Activated T-cell treated with anti-CD3 and anti-CD28 coated beads, Interleukin-2, amount 50 U/mL, for 1 hour (primary cell): ENCODE measurements around the gene MYL9.
"Not testable (repeated sequence)": the region's sequence is repeated elsewhere in the genome, so short reads cannot be mapped to it uniquely, and the experiment has no call there.

Experiments used
- DNase-seq: peaks from one replicate; pipeline ENCODE4 v3.0.0-alpha.2; 2020

Gene MYL9

DNA sequence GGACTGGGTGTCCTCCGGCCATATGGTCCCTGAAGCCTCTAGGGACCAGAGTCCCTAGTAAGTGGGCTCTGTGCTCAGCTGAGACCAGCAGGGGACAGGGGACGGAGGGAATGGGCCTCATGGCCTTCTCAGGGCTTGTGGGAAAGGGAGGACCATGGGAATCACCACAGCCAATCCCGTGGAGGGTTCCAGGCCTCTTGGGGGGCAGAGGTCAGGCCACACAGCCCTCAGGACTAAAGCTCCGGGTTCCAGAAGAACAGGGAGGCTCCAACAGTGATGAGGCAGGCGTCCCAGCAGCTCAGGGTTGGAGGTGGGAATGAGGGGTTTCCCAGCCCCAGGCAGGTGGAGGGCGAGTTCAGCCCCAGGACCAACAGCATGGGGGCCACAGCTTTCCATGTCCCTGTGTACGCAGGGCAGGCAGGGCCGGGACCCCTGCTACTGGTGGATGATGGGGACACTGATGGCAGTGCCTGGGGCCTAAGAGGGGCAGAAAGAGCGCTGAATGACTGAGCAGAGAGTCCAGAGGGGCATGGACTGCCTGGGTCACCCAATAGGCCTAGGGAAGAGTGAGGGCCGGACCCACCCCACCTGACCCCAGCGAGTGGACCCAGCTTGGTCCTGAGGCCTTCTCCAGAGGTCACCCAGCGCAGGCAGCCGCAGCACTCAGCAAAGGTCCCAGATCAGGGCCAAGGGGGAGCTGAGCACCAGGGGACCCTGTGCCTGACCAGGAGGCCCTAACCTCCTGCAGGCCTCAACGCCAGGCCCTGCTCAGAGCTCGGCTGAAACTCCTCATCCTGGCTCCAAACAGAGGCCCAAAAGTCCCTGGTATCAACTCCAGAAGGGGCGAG, 8.8 kb downstream of the MYL9 start:
- DNase-seq = no peak

DNA sequence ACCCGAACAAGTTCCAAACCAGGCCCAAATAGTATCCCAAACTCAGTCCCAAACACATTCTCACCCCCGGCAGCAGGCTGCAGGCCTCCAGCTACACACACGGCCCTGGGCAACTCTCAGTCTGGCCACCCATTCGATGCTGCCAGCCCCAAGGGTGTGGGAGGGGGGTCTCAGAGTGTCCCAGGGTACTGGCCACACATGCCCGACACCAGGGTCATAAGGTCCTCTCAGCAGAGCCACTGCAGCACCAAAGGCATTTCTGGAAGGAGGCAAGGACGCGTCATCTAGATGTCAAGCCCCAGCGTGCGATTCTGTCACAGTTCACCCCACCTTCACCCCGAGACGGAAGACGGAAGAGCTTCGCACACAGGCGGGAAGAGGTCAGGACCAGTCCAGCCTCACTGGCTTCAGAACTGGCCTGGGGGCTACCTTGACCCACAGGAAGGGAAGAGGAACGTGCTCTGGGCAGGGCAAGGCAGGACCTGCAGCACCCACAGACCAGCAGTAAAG, 9.5 kb downstream of the MYL9 start:
- no peak for DNase-seq

DNA sequence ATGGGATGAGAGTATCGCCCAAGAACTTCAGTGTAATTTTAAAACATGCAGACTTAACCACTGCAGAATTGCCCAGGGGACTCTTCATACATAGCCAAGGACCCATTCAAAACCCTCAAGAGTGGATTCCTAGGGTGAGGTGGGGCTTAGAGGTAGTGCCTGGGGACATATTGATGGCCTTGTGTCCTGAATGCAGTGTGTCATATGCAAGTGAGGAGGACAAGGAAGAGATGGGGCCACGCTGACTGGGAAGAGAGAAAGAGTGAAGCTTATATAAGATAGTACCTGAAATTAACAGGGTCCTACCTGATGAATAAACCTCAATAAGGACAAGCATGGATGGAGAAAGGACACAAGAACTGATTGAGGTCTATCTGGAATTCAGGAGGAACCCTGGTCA, 13.9 kb downstream of the MYL9 start:
- no peak for DNase-seq

DNA sequence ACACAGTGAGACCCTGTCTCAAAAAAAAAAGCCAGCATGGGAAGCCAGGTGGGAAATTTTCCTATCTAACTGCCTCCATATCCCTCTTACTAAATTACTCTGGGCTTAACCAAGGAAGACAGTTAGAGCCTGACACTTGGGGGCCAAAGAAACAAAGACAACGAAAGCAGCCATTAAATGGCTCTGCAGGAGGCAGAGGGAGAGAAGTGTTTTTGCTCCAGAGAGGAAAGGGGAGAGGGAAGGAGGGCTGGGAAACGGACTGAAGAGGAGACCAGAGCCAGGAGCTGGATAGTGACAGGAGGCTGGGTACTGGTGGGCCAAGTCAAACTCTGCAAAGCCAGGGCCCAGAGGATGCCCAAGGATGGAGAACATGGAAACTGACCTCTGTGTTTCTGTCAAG, 21.4 kb downstream of the MYL9 start:
- no peak for DNase-seq

DNA sequence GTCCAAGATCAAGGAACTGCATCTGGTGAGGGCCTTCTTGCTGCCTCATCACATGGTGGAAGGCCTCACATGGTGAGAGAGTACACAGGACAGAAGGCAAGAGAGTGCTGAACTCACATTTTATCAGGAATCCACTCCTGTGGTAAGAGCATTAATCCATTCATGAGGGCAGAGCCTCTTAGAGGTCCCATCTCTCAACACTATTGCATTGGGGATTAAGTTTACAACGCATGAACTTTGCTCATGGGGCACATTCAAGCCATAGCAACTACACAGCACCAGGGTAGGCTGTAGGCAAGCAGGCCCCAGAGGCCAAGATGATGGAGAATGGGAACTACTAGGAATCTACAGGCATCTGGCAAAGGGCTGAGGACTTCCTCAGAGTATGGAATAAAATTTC, 22.1 kb downstream of the MYL9 start:
- no peak for DNase-seq

DNA sequence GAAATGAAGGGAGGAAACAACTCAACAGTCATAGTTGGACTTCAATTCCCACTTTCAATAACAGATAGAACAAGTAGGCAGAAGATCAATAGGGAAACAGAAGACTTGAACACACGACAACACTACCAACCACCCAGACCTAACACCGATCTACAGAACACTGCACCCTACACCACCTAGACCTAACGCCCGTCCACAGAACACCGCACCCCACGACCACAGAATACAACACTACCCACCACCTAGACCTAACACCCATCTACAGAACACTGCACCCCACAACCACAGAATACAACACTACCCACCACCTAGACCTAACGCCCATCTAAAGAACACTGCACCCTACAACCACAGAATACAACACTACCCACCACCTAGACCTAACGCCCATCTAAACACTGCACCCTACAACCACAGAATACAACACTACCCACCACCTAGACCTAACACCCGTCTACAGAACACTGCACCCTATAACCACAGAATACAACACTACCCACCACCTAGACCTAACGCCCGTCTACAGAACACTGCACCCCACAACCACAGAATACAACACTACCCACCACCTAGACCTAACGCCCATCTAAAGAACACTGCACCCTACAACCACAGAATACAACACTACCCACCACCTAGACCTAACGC, 22.9 kb downstream of the MYL9 start:
- not testable (repeated sequence) for DNase-seq

DNA sequence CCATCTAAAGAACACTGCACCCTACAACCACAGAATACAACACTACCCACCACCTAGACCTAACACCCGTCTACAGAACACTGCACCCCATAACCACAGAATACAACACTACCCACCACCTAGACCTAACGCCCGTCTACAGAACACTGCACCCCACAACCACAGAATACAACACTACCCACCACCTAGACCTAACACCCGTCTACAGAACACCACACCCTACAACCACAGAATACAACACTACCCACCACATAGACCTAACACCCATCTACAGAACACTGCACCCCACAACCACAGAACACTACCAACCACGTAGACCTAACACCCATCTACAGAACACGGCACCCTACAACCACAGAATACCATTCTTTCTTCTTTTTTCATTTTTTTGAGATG, 23.4 kb downstream of the MYL9 start:
- not testable (repeated sequence) for DNase-seq

DNA sequence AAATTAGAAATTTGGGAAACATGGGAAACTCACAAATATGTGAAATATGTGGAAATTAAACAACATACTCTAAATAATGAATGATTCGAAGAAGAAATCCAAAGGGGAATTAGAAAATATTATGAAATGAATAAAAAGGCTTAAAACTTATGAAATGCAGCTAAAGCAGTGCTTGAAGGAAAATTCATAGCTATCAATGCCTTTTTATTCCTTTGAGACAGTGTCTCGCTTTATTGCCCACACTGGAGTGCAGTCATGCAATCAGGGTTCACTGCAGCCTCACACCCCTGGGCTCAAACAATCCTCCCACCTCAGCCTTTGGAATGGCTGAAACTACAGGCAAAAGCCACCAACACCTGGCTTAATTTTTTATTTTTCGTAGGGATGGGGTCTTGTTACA, 24.2 kb downstream of the MYL9 start:
- no peak for DNase-seq

DNA sequence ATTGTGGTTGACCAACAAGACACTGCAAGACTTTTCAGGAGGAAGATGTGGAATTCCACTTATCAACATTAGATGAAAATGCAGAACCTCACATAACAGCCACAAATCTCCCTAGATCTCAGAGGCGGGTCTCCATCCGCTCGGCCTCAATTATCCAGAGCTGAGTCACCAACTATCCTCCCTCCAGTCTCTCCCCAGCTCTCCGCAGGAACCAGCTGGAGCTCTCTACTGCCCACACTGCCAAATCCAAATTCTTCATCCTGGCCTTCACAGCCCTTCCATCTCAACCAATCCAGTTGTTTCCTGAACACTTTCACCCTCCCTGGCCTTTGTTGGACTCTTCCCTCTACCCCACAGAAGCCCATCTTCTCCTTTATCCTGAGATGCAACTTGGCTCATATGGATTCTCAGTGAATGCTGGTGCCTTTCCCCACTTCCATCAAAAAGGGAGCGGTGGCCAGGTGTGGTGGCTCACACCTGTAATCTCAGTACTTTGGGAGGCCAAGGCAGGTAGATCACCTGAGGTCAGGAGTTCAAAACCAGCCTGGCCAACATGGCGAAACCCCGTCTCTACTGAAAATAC, 28.6 kb downstream of the MYL9 start:
- DNase-seq = no peak

DNA sequence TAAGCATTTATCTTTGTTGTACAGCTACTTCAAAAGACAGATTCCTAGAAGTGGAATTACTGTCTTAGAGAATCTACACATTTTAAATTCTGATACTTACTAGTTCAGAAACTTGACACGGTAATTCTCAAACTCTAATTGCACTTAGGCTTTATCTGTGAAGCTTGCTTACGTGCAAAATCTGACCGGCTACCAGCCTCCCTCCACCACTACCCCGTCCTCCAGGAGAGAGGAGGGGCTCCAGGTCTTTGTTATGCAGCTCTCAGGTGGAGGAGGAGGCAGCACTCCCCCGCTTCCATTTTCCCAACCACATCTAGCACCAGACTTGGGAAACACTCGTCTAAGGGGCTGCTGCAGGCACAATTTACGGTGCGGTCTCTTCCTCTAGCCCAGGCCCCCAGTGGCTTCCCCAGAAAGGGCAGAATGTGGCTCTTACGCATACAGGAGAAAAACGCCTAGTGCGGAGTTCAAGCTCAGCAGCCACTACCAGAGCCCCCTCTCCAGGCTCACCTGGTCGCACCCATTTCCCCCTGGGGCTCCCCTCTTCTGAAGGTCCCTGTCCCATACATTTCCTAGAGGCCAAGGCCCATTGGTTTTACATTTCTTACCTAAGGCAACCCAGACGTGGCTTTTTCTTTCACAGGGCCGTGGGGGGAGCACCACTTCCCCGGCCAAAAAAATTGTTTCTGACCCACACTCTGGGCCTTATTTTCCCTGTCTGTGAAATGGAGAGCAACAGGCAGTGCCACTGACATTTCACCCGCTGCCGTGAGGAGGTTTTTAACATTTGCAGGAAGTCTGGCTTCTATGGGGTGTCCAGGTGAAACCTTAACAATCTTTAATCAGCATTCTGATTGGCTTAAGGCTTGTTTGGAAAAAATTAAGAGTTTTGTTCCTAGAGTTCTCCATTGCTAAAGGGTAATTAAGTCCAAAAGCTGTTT, 30.5 kb downstream of the MYL9 start:
- no peak for DNase-seq

DNA sequence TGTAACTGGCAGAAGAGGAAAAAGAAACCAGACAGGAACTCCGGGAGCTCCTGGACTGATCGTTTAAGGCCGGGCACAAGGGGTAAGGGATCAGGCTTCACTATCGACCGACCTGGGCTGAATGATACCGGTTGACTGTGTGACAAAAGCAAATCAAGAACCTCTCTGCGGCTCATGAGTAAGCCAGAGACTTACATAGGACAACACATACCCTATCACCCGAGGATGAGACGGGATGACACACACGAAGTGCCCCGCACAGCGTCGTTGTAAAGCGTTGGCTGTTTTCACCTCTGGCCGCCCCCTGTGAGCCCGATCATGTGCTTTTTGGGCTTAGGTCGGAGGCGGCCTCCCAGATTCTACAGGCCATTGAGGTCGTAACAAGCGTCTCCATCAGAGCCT, 31.4 kb downstream of the MYL9 start:
- no peak for DNase-seq

DNA sequence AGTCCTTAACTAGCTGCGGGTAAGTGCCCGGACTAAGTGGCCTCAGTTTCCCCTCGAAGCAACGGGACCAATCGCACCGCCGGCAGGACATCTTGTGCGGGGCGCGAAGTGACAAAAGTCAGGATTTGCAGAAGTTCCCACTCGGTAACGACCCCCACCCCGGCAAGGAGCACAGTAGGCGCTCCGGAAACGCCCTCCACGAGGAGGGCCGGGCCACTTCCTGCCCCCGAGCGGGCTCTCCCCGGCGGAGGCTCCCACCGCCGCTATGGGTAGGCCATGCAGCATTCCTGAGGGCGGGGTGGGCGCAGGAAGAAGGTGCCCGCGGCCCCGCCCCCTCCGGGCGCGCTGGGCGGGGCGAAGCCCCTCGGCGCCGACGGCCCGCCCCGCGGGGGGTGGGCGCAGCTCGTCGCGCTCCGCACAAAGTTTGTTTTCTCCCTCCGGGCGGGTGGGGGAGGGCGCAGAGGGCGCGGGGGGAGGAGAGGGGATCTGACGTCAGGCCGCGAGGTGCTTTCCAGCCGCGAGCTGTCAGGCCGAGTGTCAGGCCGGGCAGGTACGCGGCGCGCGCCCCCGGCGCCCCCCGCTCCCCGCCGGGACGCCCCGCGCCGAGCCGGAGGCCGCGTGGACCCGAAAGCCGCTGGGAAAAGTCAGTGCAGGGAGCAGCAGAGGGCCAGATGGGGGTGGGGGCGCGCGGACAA, 31.9 kb downstream of the MYL9 start, which contains the start of gene TGIF2:
TGIF2 (plus strand) TSS at position 495 of the 695 bp plus-strand sequence. CDS start 5,178 bp downstream, outside the sequence.
- peak; percentile 94 for DNase-seq

DNA sequence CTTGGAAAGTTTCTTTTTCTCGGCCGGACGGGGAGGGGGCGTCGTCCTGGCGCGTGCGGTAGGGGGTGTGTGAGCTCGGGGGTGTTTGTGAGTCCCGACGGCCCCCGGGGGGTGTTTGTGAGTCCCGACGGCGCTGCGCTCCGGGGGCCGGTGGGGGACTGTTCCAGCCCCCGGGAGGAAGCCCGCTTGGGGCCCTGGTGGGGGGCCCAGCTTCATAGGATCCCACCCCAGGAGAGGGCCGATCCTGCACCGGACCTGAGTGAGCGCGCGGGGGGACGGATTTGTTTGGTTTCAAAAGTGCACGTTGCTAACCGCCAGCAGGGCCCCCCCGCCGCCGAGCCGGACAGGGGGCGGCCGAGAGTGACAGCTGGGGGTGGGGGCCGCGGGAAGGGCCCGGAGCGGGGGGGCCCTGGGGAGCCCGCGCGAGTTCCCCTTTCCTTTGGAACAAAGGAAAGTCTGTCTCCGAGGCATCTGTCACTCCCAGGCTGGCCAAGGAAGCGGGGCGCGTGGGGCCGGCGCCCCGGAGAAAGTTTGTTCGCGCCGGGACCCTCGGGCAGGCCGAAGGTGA, 32.6 kb downstream of the MYL9 start:
- DNase-seq = no peak

DNA sequence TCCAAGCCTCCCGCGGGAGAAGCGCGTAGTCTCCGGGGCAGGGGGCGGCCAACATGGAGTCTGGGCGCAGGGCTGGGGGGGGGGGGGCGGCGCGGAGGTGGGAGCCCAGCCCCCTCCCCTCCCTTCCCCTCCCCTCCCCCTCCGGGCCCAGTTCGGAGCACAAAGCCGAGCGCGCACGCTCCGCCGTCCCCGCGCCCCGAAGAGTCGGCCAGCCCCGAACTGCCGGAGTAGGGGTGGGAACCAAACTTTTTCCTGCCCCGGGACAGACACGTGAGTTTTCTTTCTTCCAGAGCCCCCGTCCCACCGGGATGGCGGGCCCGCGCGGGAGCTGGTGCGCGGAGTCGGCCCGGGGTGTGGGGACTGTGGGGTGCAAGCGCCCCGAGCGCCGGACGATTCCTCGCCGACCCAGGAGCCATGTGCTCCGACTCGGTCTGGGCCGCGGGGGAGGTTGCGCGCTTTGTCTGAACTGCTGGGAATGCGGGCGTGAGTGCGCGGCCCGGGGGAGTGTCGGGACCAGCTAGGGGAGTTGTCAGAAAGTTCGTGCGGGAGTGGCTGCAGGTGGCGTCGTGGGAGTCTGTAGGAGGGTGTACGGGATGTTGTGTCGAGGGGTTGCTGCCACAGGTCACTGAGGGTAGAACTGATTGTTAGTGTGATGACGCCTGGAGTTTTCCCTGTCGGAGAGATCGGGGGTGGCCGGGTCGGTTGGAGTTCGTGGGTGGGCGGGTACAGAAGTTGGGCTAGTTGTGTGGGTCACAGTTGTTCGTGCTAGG, 33.2 kb downstream of the MYL9 start:
- DNase-seq = peak; percentile 61

DNA sequence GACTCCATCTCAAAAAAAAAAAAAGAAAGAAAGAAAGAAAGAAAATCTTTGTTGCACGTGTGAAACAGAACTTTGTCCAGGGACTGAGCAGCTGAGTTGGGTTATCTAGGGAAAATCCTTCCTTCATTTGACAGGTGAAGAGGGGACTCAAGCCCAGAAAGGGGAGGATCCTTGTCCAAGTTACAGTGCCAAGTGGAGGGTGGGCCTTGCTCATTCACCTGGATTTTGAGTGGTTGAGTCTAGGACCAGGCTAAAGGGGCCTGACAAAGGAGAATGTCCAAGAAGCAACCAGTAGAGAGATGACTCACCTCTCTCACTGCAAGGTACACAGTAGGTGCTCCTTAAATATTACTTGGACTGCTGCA, 34.7 kb downstream of the MYL9 start:
- no peak for DNase-seq

DNA sequence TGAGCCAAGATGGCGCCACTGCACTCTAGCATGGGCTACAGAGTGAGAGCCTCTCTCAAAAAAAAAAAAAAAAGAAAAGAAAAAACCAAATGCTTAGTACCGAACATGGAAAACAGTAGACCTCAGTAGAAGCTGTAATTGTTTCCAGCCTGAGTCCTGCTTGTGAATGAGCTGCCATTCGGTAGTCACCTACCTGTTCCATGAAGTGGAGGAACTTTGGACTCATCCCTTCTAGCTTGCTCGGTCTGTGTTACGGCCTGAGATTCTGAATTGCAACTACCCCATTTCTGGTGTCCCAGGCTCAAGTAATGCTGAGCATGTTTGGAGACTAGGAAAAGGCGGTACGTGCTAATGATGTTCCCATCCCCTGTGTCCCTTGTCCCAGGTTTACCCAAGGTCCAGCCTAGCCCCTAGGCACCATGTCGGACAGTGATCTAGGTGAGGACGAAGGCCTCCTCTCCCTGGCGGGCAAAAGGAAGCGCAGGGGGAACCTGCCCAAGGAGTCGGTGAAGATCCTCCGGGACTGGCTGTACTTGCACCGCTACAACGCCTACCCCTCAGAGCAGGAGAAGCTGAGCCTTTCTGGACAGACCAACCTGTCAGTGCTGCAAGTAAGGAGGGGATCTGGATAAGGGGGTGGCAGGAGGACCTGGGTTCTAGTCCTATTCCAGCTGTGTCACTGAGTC, 37.2 kb downstream of the MYL9 start:
- no peak for DNase-seq

DNA sequence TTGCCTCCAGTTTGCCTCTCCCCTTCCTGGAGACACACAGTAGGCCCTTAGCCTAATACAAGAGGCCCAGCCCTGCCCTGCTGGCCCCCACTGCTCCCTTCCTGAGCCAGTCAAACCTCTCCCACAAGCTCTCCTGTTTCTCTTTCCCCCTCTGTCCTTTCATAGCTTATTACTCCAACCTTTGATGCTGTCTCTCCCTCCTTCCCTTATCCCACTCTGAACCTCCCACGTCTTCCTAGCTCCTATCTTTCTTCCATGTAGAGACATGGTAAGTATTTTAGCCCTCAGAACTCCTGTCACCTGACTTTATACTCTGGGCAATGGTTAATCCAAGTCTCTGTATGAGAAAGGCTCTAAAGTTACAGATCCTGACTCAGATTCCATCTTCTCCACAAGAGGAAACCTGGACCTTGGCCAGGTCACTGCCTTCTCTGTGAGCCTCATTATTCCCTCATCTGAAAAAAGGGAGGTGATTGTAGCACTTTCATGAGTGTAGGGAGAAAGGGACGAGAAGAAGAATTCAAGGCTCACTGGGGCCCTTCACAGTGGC, 38.8 kb downstream of the MYL9 start:
- DNase-seq = no peak

DNA sequence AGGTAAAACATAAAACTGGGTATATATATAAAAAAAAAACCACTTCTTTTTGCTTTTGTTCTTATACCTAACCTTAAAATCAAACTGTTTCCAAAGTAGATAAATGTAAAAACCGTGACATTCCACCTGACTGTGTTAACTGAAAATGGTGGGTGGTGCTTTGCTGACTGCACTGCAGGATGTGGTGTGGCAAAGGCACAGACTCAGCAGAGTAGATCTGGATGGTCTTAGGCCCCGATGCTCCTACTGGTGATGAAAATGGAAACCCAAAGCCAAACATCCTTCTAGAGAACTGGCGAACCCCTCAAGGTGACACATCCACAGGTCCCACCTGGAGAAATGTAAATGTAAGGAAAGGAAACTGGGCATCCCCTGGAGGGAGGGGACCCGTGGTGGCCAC, 41.0 kb downstream of the MYL9 start:
- no peak for DNase-seq

DNA sequence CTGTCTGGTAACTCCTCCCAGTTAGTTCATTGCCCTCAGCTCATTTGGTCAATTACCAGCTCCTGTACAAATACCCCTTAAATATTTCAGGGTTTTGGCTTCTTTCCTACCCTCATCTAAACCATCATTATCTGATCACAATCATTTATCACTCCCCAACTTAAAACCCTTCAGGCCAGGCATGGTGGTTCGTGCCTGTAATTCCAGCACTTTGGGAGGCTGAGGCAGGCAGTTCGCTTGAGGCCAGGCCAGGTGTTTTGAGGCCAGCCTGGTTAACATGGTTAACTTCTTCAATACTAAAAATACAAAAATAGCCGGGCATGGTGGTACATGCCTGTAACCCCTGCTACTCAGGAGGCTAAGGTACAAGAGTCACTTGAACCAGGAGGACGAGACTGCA, 41.5 kb downstream of the MYL9 start:
- no peak for DNase-seq

DNA sequence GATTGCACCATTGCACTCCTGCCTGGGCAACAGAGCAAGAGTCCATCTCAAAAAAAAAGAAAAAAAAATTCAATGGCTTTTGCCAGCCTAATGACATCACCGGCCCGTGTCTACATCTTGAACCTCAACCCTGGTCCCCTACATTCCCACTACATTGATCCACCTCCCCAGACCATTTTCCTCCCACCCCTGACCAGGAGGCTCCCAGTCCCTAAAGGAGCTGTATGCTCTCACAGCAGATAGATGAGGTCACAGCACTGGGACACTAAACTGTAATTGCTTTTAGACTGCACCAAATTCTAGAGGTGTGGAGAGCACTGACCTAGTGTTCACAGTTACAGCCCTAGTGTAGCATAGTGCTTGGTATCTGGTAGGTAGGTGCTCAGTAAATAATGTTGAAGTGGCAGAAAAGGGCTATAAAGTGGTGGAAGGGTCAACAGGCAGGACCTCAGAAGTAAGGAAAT, 42.7 kb downstream of the MYL9 start:
- no peak for DNase-seq
